NCI-H526 treated with DMSO at 0.1 percent for 48 hours (cell line): ENCODE results near the gene EPHB6.

Experiments used
- DNase-seq: peaks from one replicate; lab custom pipeline; 2025; lab: John Stamatoyannopoulos, UW

The EPHB6 gene

DNA sequence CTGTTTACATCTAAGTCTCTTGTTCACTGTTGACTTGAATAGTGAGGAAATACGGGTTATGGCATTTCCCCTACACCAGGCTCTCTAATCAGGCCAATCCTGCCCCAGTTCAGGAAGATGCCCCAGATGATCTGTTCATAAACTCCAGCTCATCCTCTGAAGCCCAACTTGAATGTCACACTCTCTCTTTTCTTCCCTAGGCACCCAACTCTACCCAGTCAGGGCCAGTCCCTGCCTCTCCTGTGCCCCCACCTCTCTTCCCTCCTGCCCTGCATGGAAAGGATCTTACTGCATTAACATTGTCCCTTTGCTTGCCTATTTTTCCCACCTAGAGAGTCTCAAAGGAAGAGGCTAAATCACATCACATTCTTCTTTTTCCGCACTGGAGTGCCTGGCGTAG is 41.3 kb downstream of the EPHB6 start:
- no peak for DNase-seq

DNA sequence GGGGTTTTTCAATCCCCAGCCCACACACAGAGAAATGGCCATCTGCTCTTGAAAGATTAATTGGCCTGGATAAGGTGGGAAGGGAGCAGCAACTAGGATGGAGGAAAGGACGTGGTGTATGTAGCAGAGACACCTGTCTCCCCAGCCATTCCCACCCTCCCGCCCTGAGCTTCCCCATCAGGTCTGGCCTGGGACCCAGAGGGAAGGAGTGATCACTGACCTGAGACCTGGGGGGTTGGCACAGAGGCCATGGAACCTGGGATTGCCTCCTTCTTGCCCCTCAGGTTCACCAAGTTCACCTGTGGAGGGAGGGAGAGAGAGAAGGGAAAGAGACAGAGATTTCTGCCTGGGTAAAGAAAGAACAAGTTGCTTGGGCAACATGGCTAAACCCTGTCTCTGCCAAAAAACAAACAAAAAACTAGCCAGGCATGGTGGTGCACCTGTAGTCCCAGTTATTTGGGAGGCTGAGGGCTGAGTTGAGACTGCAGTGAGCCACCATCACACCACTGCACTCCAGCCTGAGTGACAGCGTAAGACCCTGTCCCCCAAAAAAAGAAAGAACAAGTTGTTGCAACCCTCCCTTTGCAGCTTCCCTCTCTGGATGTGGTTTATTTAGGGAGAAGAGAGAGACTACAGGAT is 42.0 kb downstream of the EPHB6 start:
- no peak for DNase-seq

DNA sequence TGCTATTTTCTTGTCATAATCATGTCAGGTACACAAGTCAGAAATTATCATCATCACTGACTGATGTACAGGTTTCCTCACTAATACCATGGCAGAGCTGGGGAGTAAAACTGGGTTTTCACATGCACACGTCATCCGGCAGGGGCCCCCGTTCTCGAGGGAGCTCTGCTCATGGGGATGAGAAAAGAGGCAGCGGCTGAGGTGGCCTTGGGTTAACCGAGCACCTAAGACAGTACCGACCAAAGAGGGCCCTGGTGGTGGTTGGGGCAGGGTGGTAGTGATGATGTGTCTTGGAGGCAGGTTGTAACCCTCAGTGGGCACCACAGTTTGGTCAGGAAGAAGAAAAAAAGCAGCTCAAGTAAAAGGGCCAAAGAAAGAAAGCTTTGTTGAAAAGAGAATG is 42.8 kb downstream of the EPHB6 start:
- DNase-seq: no peak

DNA sequence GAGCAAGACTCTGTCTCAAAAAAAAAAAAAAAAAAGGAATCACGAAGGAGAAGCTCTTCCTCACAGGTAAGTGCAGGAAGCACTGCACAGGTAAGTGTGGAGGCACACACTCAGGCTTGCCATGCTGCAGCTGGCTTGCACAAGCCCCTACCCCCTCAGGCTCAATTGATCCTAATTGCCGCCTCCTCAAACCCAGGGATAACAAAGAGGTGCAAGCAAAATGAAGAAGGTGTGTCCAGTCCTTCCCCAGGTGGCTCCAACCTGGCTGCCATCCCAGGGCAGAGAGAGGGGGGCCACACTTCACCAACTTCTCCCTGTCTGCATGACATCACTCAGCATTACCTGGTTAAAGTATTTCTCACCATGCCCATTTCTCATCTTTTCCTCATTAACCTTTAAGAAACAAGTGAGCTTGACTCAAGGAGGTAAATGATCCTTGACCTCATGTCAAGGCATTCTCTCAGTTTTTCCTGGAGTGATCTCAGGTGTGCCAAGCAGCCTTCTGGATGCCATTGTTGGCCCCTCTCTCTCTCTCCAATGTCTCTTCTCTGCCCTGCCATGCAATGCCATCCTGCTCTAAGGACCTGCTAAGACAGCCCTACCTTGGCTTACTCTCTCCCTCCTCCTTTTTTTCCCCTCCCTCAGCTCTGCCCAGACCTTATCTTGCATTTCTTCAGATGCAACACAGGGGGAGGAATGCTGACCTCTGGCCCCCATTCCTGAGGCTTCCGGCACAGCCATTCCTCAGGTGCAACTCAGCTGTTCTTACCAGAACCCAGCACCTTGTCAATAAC is 43.7 kb downstream of the EPHB6 start:
- DNase-seq: no peak

DNA sequence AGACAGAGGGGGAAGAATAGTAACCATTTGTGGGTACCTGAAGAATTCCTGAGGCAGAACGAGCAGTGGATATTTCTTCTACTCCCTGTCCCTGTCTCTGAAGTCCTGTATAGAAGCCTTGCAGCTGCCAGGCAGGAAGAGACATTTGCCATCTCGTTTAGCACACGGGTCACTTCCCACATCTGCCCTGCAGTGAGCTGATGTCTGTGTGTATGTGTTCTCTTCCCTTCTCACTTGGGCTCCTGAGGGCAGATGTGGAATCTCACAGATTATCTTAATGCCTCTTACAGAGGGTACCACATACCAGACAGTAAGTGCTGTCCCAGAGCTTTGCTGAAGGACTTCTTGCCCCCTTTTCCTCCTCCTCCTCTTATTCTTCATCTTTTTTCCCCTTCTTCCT is 44.8 kb downstream of the EPHB6 start:
- DNase-seq: no peak

DNA sequence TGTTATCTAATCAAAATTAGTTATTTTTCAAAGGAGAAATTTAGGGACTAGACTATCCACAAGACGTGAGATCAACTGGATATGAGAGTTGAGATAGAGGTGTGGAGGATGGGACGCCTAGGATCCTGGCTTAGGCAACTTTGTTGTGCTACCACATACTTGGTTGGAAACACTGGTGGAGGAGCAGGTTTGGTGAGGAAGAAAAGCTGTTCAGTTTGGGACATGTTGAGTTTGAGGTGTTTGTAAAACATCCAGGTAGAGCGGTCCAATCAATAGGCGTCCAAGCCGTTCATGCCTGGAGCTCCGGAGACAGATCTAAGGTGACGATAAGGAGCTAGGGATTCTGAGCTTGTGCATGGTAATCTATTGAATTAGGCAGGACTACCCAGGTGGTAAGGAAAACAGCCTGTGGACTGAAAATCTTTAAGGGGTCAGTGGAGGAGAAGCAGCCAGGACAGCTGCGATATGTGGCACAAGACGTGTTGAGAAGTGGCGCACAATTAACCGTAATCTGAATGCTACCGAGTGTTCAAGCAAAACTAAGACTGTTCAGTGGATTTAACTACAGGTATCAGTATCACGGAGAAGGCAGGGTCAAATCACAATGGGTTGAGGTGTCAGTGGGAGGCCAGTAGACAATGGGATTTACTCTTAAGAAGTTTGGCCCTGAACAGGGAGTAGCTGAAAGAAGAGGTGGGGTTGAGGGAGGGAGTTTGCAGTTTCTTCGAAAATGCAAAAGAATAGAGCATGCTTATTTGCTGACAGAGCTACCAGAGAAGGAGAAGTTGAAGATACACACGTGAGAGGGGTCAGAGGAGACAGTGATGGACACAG is 46.8 kb downstream of the EPHB6 start:
- no peak for DNase-seq

DNA sequence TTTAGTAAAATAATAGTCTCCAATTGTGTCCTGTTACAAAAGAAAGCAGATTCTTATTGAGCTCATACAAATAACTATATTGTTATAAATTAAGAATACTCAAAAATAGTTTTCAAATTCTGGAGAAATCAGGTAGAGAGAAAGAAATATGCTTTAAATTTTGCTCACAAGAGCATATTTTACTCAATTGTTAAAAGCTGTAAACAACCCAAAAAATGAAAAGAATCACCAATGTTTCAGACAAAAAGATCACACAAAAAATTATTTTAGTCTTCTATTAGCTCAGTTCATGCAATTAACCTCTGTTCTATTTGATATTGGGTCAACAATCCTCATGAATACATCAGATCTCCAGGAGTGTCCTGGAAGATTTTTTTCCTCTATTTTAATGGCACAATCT is 49.3 kb downstream of the EPHB6 start:
- no peak for DNase-seq

DNA sequence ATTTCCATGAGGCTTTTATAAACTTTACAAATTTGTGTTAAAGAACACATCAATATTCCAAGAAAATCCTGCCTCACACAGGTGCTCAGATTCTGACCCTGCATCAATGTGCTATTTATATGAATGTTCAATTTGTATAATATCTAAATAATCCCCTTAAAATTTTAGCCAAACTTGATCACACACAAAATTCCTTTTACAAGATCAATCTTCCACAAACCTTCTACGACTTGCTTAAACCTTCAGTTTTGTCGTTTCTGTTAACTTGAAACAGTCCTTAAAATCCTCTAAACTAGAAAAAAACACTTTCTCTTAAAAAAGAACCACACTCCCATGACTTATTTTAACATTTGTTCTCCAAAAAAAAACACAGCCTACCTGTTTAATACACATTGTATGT is 50.9 kb downstream of the EPHB6 start:
- DNase-seq: no peak

DNA sequence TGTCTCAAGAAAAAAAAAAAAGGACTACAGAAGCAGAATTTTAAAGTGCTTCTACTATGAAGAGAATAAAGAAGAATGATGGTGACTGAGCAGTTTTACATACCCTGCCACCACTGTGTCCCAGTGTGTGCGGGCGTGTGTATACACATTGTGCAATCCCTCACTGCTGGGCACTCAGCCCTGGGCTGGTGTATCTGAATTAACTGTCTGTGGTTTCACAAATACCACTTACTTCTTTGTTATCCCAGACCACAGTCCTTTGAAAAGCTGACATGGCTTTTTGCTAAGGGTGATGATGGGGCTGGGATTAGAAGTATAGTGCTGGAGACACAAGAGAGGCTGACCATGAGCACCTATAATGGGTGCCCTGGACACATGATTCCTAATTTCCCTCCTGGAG is 51.8 kb downstream of the EPHB6 start:
- DNase-seq: no peak

DNA sequence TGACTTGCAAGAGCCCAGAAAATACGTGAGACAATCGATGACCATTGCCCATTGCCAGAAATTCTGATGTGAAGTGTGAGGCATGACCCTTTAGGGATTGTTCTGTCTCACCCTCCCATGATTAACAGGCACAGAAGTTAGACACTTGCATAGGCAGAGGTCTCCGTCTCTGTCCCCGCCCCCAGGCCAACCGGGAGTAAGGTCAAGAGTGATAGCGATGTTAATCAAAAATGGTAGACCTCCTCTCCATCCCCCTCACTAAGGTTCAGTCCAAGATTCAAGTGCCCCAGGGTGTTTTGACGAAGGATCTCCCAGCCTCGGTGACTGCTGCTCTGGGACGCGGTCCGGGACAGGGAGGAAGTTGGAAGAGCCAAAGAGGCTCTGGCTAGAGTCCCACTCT is 53.4 kb downstream of the EPHB6 start:
- no peak for DNase-seq

DNA sequence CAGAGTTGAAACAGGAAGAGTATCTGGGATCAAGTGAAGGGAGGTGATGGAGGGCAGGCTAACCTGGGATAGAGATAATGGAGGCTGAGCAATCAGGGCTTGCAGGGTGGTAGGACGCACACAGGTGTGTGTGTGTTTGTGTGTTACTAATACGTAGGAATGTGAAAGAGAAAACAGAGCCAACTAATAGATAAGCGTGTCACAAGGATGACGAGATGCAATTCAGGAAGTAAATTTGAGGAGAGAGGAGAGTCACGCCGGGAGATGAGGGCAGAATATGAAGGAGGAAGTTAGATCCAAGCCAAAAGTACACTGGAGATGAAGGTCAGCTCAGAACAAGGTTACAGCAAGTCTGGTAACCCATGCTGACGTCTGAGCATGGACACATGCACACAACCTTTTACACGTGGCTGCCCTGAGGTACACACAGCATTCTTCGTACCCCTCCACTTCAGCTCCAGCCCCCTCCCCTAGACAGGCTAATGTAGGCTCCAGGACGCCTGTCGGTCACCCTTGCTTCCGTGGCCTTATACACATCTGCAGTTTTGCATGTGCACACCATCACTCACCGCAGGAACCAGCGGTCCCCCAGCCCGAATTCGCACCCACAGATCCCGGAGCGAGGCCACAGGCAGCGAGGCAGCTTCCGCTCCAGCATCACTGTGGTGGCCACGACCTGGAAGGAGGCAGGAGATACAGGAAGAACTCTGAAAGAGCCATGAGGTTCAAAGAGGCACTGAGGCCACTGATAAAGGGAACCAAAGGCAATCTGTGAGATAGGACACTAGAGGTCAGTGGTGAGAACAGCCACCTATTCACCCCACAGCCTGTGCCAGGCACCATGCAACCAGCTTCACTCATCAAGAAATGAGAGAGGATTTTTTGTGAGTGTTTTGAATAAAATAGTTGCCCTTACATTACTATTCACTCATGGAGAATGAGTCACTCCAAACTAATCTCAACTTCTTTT is 54.3 kb downstream of the EPHB6 start:
- DNase-seq: no peak

DNA sequence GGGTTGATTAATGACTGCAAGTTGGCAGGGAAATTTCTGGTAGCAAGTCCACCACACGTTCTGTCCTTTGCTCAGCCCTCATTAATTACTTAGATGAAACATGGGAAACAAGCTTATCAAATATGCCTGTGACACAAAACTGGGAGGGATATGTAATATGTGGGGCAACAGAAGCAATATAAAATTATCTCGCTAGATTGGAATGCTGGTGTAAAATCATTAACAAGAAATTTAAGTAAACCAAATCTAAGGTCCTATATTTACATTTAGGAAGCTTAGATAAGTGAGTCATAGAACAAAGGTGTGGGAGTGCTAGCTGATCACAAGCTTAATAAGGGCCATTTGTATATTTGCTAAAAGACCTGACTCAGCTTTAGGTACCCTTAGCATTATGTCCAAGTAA is 55.2 kb downstream of the EPHB6 start:
- no peak for DNase-seq

DNA sequence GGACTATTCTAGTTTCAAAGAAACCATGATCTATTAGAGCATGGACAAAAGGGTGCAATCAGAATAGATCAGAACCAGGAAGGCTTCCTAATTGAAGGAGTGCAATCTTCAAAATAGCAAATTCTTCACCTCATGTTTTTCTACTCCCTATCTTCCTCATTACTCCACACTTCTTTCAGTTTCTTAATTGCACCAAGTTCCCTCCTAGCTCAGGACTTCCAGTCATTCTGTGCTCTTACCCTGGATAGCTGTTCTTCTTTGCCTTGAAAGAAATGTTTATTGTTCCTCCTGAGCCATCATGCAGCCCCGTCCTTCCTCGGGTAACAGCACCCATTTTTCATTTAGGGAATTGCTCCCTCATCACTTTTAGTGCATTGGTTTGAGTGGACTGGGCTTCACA is 55.6 kb downstream of the EPHB6 start:
- no peak for DNase-seq

DNA sequence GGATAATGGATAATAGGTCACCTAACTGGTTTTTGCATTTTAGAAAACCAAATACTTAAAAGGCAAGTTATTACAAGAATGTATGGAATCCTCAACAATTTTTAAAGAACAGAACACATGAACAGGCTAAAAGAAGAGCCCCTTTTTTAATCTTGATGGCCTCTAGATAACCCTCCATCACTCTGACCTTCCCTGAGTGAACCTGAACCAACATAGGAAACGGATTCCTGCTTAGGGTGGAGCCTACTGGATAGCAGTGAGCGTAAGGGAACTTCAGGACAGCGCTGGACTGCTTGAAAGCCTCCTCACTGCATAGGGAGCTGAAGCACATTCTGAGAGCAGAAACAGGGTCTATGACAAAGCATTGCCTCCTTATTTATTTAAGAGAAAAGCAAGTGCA is 58.2 kb downstream of the EPHB6 start:
- DNase-seq: no peak

DNA sequence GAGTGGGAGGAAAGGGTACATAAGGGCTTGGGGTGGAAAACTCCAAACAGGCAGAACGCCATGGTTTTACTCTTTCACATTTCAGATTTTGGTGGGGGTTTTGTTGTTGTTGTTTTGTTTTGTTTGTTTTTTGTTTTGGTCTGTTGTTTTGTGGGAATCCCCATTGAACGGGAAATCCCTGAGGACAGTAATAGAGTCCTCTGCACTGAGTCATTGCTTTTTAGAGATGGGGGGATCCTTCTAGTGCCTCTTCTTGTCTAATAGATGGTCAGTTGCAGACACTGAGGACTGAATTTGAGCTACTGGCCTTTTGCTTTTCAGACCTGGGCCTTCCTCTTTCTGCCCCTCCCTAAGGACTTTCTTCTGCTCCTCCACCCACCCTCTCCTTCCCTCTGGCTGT is 58.7 kb downstream of the EPHB6 start:
- no peak for DNase-seq

DNA sequence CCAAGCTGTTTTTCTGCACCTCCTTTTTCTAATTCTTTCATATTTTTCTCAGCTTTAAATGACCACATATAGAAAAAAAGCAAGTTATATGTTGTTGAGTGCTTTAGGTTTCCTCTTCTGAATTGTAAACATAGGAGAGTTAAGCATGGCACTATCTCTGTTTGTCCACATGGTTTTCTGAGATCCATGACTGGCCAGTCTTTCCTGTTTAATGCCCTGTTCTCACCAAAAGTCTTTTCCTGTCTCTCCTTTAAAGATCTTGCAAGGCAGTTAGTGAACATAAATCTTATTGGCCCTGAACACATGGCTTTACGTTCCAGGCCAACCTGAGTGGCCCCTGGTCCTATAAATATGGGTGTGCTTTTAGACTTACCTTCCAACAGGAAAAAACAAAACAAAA is 59.2 kb downstream of the EPHB6 start:
- no peak for DNase-seq

DNA sequence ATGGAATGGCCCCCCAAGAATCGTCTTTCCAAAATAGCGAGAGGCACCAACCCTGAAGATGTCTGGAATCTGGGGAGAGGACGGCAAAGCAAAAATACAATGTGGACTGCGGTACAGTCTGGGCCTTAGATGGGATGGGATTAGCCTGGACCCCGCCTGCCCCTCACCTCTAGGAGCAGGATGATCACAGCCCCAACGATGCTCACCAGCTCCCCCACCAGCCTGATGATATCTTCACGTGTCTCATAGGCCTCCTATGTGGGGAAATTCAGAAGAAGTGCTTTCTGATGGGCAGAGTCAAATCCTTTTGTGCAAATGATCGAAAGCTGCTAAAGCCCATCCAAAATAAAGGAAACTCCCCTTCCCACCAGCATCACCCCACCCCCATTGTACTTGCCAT is 60.4 kb downstream of the EPHB6 start:
- DNase-seq: no peak

DNA sequence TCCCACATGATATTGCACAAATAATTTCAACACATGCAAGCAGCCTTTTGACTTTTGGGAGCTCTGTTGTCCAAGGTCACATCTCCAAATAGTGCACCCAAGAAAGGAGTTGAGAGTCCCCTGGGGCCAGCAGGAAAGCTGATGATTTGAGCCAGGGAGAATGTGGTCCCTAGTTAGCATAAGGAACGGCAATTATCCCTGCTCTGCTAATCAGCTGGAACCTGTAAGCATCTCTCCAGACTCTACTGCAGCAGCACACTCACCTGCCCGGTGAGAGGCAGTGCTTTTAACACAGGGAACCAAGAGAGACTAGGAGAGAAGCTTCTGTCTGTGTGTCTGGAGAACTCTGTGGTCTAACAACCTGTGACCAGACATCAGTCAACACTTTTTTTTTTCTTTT is 61.6 kb downstream of the EPHB6 start:
- DNase-seq: no peak

DNA sequence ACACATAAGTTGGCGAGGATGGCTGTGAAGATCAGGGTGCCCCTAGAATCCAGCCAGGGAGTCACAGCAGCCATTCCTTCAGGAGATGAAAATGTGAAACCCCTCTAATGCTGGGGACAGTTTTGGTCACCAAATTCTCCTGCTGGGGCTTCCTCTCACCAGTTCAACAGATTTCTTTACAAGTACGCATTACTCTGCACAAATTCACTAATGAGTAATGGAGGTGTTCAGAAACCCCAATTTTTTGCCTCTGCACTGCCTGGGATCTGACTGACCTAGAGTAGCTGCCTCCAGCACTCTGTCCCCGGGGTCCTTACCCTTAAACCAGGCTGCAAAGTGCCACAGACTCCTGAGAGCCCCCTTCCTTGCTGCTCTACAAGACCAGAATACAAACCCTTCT is 62.6 kb downstream of the EPHB6 start:
- DNase-seq: no peak

DNA sequence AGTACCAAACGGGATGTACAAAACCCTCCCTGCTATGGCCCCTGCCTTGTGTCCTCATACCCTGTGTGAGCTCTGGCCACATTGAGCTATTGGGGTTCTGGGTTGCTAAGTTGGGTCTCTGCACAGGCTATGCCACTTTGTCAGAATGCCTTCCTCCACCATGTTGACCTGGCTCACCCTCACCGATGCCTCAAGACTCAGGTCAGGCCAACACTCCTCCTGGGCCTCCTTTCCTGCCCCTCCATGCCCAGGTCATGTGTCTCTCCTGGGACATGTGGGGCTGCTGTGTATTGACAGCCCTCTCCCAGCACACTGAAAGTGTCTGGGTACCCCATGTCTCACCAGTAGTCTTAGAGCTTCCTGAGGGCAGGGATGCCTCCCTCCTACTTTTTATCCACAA is 64.0 kb downstream of the EPHB6 start:
- no peak for DNase-seq

DNA sequence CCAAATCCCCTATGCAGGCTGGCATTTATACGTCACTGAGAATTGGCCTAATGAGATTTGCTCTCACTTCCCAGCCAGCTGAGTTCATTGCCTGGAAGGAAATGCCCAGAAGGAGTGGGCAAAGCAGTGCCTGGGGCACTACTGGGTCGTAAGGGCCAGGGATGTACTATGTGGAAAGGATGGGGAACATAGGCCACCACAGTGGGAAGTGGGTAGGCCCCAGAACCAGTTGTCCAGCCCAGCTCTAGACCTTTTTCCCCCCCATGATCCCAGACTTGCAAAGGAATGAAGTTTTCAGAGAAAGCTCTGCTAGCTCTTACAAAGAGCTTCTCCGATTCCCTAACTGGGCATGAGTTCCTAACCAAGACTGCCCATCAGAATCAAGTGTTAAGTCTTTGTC is 64.8 kb downstream of the EPHB6 start:
- DNase-seq: no peak
